Vagina (tissue), 2 donors: ENCODE measurements around the gene PPFIA2.

ENCODE experiments used
- POLR2AphosphoS5 ChIP-seq, 2 donors: sonication (generic); formaldehyde crosslinking; IDR thresholded peaks; one replicate each; pipeline ENCODE4 v1.9.0; 2017; ENCODE audit warnings: antibody characterized with exemption in 2 of 2, mild to moderate bottlenecking in 2 of 2, low read depth in 1 of 2; ENCODE audit not compliant: insufficient read depth in 1 of 2
- TF ChIP-seq, protein P1 (sequence below), 3 experiments: fragments of 450-650 bp in 2 of 3; fragments of 200-600 bp in 1 of 3; sonication (generic) in 1 of 3; IDR thresholded peaks; one replicate each; pipeline ENCODE4 v1.5.1; 2017 to 2019; ENCODE audit warnings: antibody characterized with exemption in 3 of 3, mild to moderate bottlenecking in 2 of 3, moderate library complexity in 2 of 3

DNA sequence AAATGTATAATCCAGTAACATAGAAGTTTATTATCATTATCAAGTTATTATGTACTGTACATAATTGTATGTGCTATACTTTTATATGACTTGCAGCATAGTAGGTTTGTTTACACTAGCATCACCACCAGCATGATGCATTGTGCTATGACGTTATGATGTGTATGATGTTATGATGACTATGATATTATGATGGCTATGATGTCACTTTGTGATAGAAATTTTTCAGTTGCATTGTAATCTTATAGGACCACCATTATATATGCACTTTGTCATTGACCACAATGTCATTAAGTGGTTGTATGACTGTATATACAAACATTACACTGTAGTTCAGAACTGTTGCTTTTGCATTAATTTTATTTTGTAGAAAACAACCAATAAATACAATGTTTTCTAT lies 173.4 kb downstream of the PPFIA2 start:
- TF ChIP-seq, protein P1, sequence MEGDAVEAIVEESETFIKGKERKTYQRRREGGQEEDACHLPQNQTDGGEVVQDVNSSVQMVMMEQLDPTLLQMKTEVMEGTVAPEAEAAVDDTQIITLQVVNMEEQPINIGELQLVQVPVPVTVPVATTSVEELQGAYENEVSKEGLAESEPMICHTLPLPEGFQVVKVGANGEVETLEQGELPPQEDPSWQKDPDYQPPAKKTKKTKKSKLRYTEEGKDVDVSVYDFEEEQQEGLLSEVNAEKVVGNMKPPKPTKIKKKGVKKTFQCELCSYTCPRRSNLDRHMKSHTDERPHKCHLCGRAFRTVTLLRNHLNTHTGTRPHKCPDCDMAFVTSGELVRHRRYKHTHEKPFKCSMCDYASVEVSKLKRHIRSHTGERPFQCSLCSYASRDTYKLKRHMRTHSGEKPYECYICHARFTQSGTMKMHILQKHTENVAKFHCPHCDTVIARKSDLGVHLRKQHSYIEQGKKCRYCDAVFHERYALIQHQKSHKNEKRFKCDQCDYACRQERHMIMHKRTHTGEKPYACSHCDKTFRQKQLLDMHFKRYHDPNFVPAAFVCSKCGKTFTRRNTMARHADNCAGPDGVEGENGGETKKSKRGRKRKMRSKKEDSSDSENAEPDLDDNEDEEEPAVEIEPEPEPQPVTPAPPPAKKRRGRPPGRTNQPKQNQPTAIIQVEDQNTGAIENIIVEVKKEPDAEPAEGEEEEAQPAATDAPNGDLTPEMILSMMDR (IDR thresholded peaks at IDR 0.05): no peak
- TF ChIP-seq POLR2AphosphoS5 (IDR thresholded peaks at IDR 0.05; ENCODE audit: insufficient read depth in 1 of 2, low read depth in 1 of 2): no peak
